Measurements from ENCODE around the gene CDH12.

Gene CDH12

DNA sequence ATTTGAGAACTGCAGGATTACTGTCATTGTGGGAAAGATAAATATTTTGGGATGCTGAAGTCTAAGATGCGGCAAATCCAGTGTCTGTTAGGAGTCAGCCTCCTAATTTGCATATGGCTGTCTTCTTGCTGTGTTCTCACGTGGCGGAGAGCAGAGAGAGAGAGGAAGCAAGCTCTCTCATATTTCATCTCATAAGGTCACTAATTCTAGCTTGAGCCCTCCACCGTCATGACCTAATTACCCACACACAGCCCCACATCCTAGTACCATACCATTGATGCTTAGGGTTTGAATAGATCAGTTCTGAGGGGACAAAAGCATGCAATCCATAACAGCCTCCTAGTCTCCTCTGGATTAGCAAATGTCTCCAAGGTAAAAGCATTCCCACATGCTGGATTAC, 124.5 kb downstream of the CDH12 start:
- H3K36me3 Mint-ChIP-seq (ENCODE audit: low read depth): no peaks in the 10 kb centered on the region
- no peaks in the 10 kb centered on the region for H3K4me1 Mint-ChIP-seq
- TF ChIP-seq CTCF (IDR thresholded peaks at IDR 0.05): no peak
- no peak for DNase-seq
- H3K27ac Mint-ChIP-seq: no peak overlapping the region
- H3K9me3 Mint-ChIP-seq: no peaks in the 10 kb centered on the region
- H3K27me3 Mint-ChIP-seq (ENCODE audit: low read depth, poor library complexity): no peaks in the 10 kb centered on the region
- no peak overlapping the region for H3K4me3 Mint-ChIP-seq

DNA sequence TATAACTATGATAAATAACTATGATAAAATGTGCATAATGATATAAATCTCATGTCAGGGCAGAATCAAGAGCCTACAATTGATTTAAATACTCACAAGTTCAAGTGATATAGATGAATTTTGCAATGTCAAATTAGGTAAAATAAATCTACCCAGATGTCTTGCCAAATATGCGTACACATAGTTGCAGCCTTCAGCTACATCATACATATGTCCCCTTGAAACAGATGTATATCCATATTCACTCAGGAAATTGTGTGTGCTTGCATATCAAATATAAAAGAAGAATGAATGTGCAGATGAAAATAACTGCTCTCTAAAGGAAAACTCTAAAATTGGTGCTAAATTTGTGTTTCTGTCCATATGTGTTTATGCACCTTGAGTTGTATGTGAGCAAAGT, 130.7 kb downstream of the CDH12 start:
- Mint-ChIP-seq H3K27ac (no peak overlapping the region), H3K9me3 (peaks cover 4% of the 10 kb centered on the region), H3K4me3 (no peak overlapping the region), H3K36me3 (ENCODE audit: low read depth) (no peaks in the 10 kb centered on the region), H3K27me3 (ENCODE audit: low read depth, poor library complexity) (peaks cover 6% of the 10 kb centered on the region), H3K4me1 (no peaks in the 10 kb centered on the region)
- DNase-seq: no peak
- no peak for TF ChIP-seq CTCF (IDR thresholded peaks at IDR 0.05)

GRCh38 chr5:22722056-22722455, 131.1 kb downstream of the CDH12 start:
- no peaks in the 10 kb centered on the region for H3K36me3 Mint-ChIP-seq (ENCODE audit: low read depth)

DNA sequence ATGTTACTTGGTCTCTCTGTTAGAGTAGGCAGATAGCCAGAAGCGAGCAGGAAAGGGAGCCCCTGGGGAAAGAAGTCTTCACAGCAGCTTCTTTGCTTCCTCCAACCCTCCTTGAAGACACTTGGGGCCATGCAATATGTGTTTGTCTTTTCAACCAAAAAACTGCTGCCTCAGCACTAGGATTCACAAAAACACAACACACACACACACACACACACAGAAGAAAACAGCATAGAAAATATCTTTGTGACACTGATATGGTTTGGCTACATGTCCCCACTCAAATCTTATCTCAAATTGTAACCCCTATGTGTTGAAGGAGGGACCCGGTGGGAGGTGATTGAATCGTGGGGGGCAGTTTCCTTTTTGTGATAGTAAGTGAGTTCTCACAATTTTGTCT, 133.3 kb downstream of the CDH12 start:
- Mint-ChIP-seq H3K27me3 (ENCODE audit: low read depth, poor library complexity) (peaks cover 6% of the 10 kb centered on the region), H3K9me3 (peaks cover 4% of the 10 kb centered on the region), H3K4me1 (no peaks in the 10 kb centered on the region), H3K4me3 (no peak overlapping the region), H3K27ac (no peak overlapping the region), H3K36me3 (ENCODE audit: low read depth) (no peaks in the 10 kb centered on the region)
- DNase-seq: no peak
- TF ChIP-seq CTCF (IDR thresholded peaks at IDR 0.05): no peak

More at GRCh38 chr5:22722056-22722455, 131.1 kb downstream of the CDH12 start:
- H3K27ac Mint-ChIP-seq: no peak overlapping the region
- DNase-seq: no peak
- H3K4me3 Mint-ChIP-seq: no peak overlapping the region
- H3K27me3 Mint-ChIP-seq (ENCODE audit: low read depth, poor library complexity): peaks cover 6% of the 10 kb centered on the region
- TF ChIP-seq CTCF (IDR thresholded peaks at IDR 0.05): no peak
- H3K4me1 Mint-ChIP-seq: no peaks in the 10 kb centered on the region
- peaks cover 4% of the 10 kb centered on the region for H3K9me3 Mint-ChIP-seq

DNA sequence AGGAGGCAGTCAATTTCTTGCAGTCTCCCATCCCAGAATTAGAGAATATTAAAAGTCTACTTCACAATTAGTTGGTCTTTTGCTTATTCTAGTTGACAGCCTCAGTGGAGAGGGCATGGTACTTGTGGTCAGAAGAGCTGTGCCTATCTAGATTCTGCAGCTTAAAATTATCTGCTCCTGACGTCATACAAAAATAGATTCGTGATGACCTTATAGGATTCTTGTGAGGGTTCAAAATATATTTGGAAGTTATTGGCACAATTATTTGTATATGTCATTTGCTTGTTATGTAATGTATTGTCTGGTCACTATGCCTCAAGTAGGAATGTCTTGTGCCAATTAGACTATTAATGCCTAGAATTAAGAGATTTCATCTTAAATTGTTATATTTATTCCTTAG, 142.5 kb downstream of the CDH12 start:
- no peak for DNase-seq
- H3K9me3 Mint-ChIP-seq: no peaks in the 10 kb centered on the region
- no peaks in the 10 kb centered on the region for H3K4me1 Mint-ChIP-seq
- H3K27ac Mint-ChIP-seq: no peak overlapping the region
- no peaks in the 10 kb centered on the region for H3K36me3 Mint-ChIP-seq (ENCODE audit: low read depth)
- H3K4me3 Mint-ChIP-seq: no peak overlapping the region
- H3K27me3 Mint-ChIP-seq (ENCODE audit: low read depth, poor library complexity): no peaks in the 10 kb centered on the region
- TF ChIP-seq CTCF (IDR thresholded peaks at IDR 0.05): no peak

- no peak overlapping the region for H3K4me3 Mint-ChIP-seq
- H3K27ac Mint-ChIP-seq: no peak overlapping the region
- no peaks in the 10 kb centered on the region for H3K9me3 Mint-ChIP-seq
- H3K36me3 Mint-ChIP-seq (ENCODE audit: low read depth): no peaks in the 10 kb centered on the region
- H3K4me1 Mint-ChIP-seq: no peaks in the 10 kb centered on the region
- no peak for DNase-seq
- TF ChIP-seq CTCF (IDR thresholded peaks at IDR 0.05): no peak
- no peaks in the 10 kb centered on the region for H3K27me3 Mint-ChIP-seq (ENCODE audit: low read depth, poor library complexity)
Observed at GRCh38 chr5:22709743-22710142, 143.4 kb downstream of the CDH12 start.
